H9 (cell line): ENCODE measurements around the gene PLXNA2. TPM values are rescaled to one million over a fixed set of nuclear protein-coding genes. Genes with fewer than 3 reads are reported as not detected.

ENCODE experiments used
- DNase-seq: peaks from one replicate; pipeline ENCODE4 v3.0.0-alpha.2; 2017
- H2AFZ ChIP-seq: one replicate; pipeline ENCODE4 v1.6.1; 2013; ENCODE audit warnings: mild to moderate bottlenecking, low read length, control low read depth, moderate library complexity
- H2AK5ac ChIP-seq: 2 replicates; pipeline ENCODE4 v1.6.1; 2013; ENCODE audit warnings: low read length, control low read depth, mixed read lengths; ENCODE audit not compliant: insufficient read length
- H2BK120ac ChIP-seq: one replicate; pipeline ENCODE4 v1.6.1; 2013; ENCODE audit warnings: low read depth, mild to moderate bottlenecking, low read length, control low read depth, inconsistent platforms; ENCODE audit not compliant: poor library complexity, severe bottlenecking
- H2BK12ac ChIP-seq: 2 replicates; pipeline ENCODE4 v1.6.1; 2013; ENCODE audit warnings: low read length, control low read depth, mixed read lengths, low read depth; ENCODE audit not compliant: insufficient read length
- H2BK15ac ChIP-seq: 2 replicates; pipeline ENCODE4 v1.6.1; 2013; ENCODE audit warnings: low read depth, low read length, control low read depth
- H2BK20ac ChIP-seq: one replicate; pipeline ENCODE4 v1.6.1; 2013; ENCODE audit warnings: low read depth, mild to moderate bottlenecking, low read length, control low read depth, inconsistent platforms; ENCODE audit not compliant: poor library complexity, severe bottlenecking
- H2BK5ac ChIP-seq: 2 replicates; pipeline ENCODE4 v1.6.1; 2013; ENCODE audit warnings: low read length, control low read depth, mixed read lengths; ENCODE audit not compliant: insufficient read length
- H3K14ac ChIP-seq: 2 replicates; pipeline ENCODE4 v1.6.1; 2013; ENCODE audit warnings: low read length, control low read depth; ENCODE audit not compliant: insufficient read depth
- H3K18ac ChIP-seq: 2 replicates; pipeline ENCODE4 v1.6.1; 2013; ENCODE audit warnings: low read depth, mild to moderate bottlenecking, mixed read lengths, low read length, control low read depth; ENCODE audit not compliant: insufficient read length
- H3K23ac ChIP-seq: 2 replicates; pipeline ENCODE4 v1.6.1; 2013; ENCODE audit warnings: low read length, control low read depth, mixed read lengths, low read depth; ENCODE audit not compliant: insufficient read length
- H3K23me2 ChIP-seq: 2 replicates; pipeline ENCODE4 v1.6.1; 2013; ENCODE audit warnings: low read depth, mild to moderate bottlenecking, mixed read lengths, low read length, control low read depth; ENCODE audit not compliant: insufficient read length, poor library complexity, severe bottlenecking
- H3K27ac ChIP-seq: 2 replicates; pipeline ENCODE4 v1.5.1; 2013; ENCODE audit warnings: low read length, control low read depth, mixed read lengths, low read depth; ENCODE audit not compliant: insufficient read length
- H3K27me3 ChIP-seq: 2 replicates; pipeline ENCODE4 v1.6.1; 2013; ENCODE audit warnings: low read length, control low read depth, inconsistent platforms; ENCODE audit not compliant: insufficient read depth
- H3K4ac ChIP-seq: 2 replicates; pipeline ENCODE4 v1.6.1; 2013; ENCODE audit warnings: low read depth, mild to moderate bottlenecking, control low read depth, inconsistent platforms, low read length, moderate library complexity
- H3K4me1 ChIP-seq: 2 replicates; pipeline ENCODE4 v1.6.1; 2013; ENCODE audit warnings: low read length, control low read depth, inconsistent platforms; ENCODE audit not compliant: insufficient read depth
- H3K4me2 ChIP-seq: 2 replicates; pipeline ENCODE4 v1.6.1; 2013; ENCODE audit warnings: low read length, control low read depth, mixed read lengths; ENCODE audit not compliant: insufficient read length, insufficient read depth
- H3K56ac ChIP-seq: 2 replicates; pipeline ENCODE4 v1.6.1; 2013; ENCODE audit warnings: low read depth, mild to moderate bottlenecking, mixed read lengths, low read length, control low read depth; ENCODE audit not compliant: insufficient read length
- H3K79me1 ChIP-seq: 2 replicates; pipeline ENCODE4 v1.6.1; 2013; ENCODE audit warnings: low read depth, mild to moderate bottlenecking, moderate library complexity, low read length, control low read depth, inconsistent platforms; ENCODE audit not compliant: insufficient read depth, poor library complexity, severe bottlenecking
- H3K79me2 ChIP-seq: 2 replicates; pipeline ENCODE4 v1.6.1; 2013; ENCODE audit warnings: low read length, control low read depth, inconsistent platforms; ENCODE audit not compliant: insufficient read depth
- H3K9ac ChIP-seq: 2 replicates; pipeline ENCODE4 v1.6.1; 2013; ENCODE audit warnings: low read length, control low read depth, mixed read lengths; ENCODE audit not compliant: insufficient read length; ENCODE audit errors: extremely low read depth
- H3K9me3 ChIP-seq: one replicate; pipeline ENCODE4 v1.6.1; 2013; ENCODE audit warnings: low read depth, low read length, inconsistent platforms; ENCODE audit not compliant: control insufficient read depth
- H3T11ph ChIP-seq: one replicate; pipeline ENCODE4 v1.6.1; 2013; ENCODE audit warnings: mild to moderate bottlenecking, low read length, control low read depth, inconsistent platforms
- H4K20me1 ChIP-seq: one replicate; pipeline ENCODE4 v1.6.1; 2013; ENCODE audit not compliant: control insufficient read depth, insufficient read length, insufficient read depth
- H4K5ac ChIP-seq: 2 replicates; pipeline ENCODE4 v1.6.1; 2013; ENCODE audit warnings: low read depth, mild to moderate bottlenecking, mixed read lengths, low read length, control low read depth; ENCODE audit not compliant: insufficient read length
- H4K8ac ChIP-seq: replicated peaks from 2 replicates; pipeline ENCODE4 v1.6.1; 2013; ENCODE audit warnings: low read length, control low read depth, mixed read lengths, low read depth; ENCODE audit not compliant: insufficient read length
- H4K91ac ChIP-seq: 2 replicates; pipeline ENCODE4 v1.6.1; 2013; ENCODE audit warnings: low read depth, mild to moderate bottlenecking, moderate library complexity, mixed read lengths, low read length, control low read depth; ENCODE audit not compliant: insufficient read length
- H3K27ac Mint-ChIP-seq, 3 experiments: 2 replicates in 2 of 3; 3 replicates in 1 of 3; pipeline ENCODE4 v1.8.0; 2020 to 2021; ENCODE audit warnings: mixed read lengths in 3 of 3, mild to moderate bottlenecking in 1 of 3, moderate library complexity in 1 of 3
- H3K27me3 Mint-ChIP-seq: 2 replicates; pipeline ENCODE4 v1.8.0; 2021; ENCODE audit warnings: low read depth, mild to moderate bottlenecking, moderate library complexity, mixed read lengths
- H3K36me3 Mint-ChIP-seq, 3 experiments: 2 replicates in 2 of 3; 3 replicates in 1 of 3; pipeline ENCODE4 v1.8.0; 2020 to 2021; ENCODE audit warnings: low read depth in 3 of 3, mixed read lengths in 3 of 3; ENCODE audit not compliant: insufficient read depth in 1 of 3
- H3K4me1 Mint-ChIP-seq, 2 experiments: 2 replicates each; pipeline ENCODE4 v1.8.0; 2020; ENCODE audit warnings: mixed read lengths in 2 of 2
- H3K4me3 Mint-ChIP-seq, 2 experiments: 2 replicates in 1 of 2; 3 replicates in 1 of 2; pipeline ENCODE4 v1.8.0; 2020 to 2021; ENCODE audit warnings: mild to moderate bottlenecking in 2 of 2, mixed read lengths in 2 of 2, moderate library complexity in 1 of 2
- H3K9me3 Mint-ChIP-seq, 2 experiments: 2 replicates in 1 of 2; 3 replicates in 1 of 2; pipeline ENCODE4 v1.8.0; 2020; ENCODE audit warnings: mild to moderate bottlenecking in 2 of 2, mixed read lengths in 2 of 2, moderate library complexity in 1 of 2
- CTCF ChIP-seq: fragments of 200-600 bp; sonication (generic); conservative IDR thresholded peaks from 3 replicates; pipeline ENCODE4 v1.8.0; 2021; ENCODE audit warnings: antibody characterized with exemption, mild to moderate bottlenecking
- WGBS: extraction: QIAGEN DNeasy Blood & Tissue Kit; methylation state at CpG from one replicate; pipeline ENCODE4 v1.1.7; 2013; ENCODE audit warnings: missing lambda C conversion rate, low lambda C conversion rate, mixed read lengths; ENCODE audit not compliant: insufficient read length; ENCODE audit errors: extremely low coverage; 5-methylcytosine and 5-hydroxymethylcytosine counted together
- total RNA-seq: library from RNA; stranded (reverse); gene quantifications from 2 replicates; pipeline ENCODE4 v1.2.1, GENCODE V29; 2021

Gene PLXNA2
- total RNA-seq, 1 experiment from 2014 or later, result 0.57 TPM

- H2BK120ac ChIP-seq, result no peak overlapping the region
- Mint-ChIP-seq H3K36me3 (no peaks in the 10 kb centered on the region), H3K9me3 (no peaks in the 10 kb centered on the region), H3K27me3 (peaks cover 17% of the 10 kb centered on the region), H3K27ac (no peak overlapping the region), H3K4me1 (no peaks in the 10 kb centered on the region), H3K4me3 (no peak overlapping the region)
- H4K5ac ChIP-seq, result no peak overlapping the region
- no peak overlapping the region for H3K4ac ChIP-seq
- H3K79me1 ChIP-seq, result no peaks in the 10 kb centered on the region
- H3K27ac ChIP-seq, result no peak overlapping the region
- no peak overlapping the region for H2BK20ac ChIP-seq
- H2BK15ac ChIP-seq, result no peak overlapping the region
- no peak for TF ChIP-seq CTCF
- no peak overlapping the region for H3K18ac ChIP-seq
- WGBS, result no CpG with 5 or more reads among the region's 5 CpGs
- H3K23ac ChIP-seq, result no peak overlapping the region
- no peak overlapping the region for H2BK12ac ChIP-seq
- no peak for DNase-seq
- no peak overlapping the region for H2BK5ac ChIP-seq
- H2AFZ ChIP-seq, result no peak overlapping the region
- H3K56ac ChIP-seq, result no peak overlapping the region
- no peaks in the 10 kb centered on the region for H3K79me2 ChIP-seq
- no peak overlapping the region for H3K4me2 ChIP-seq
- H3K14ac ChIP-seq, result no peak overlapping the region
- no peaks in the 10 kb centered on the region for H4K20me1 ChIP-seq
- H2AK5ac ChIP-seq, result no peak overlapping the region
- H4K8ac ChIP-seq, result no peak overlapping the region
- H3K9me3 ChIP-seq, result no peaks in the 10 kb centered on the region
- H3K4me1 ChIP-seq, result no peaks in the 10 kb centered on the region
- no peak overlapping the region for H3K9ac ChIP-seq
- no peak overlapping the region for H3T11ph ChIP-seq
- H4K91ac ChIP-seq, result no peak overlapping the region
- no peaks in the 10 kb centered on the region for H3K27me3 ChIP-seq
- no peaks in the 10 kb centered on the region for H3K23me2 ChIP-seq
These were observed 270.2 kb downstream of the PLXNA2 start for GRCh38 chr1:207973898-207974568.
